Measurements from ENCODE around the gene TIMM13.

The TIMM13 gene

GRCh38 chr19:2454962-2455850, 27.8 kb upstream of the TIMM13 start:
- DNase-seq: no peak

DNA sequence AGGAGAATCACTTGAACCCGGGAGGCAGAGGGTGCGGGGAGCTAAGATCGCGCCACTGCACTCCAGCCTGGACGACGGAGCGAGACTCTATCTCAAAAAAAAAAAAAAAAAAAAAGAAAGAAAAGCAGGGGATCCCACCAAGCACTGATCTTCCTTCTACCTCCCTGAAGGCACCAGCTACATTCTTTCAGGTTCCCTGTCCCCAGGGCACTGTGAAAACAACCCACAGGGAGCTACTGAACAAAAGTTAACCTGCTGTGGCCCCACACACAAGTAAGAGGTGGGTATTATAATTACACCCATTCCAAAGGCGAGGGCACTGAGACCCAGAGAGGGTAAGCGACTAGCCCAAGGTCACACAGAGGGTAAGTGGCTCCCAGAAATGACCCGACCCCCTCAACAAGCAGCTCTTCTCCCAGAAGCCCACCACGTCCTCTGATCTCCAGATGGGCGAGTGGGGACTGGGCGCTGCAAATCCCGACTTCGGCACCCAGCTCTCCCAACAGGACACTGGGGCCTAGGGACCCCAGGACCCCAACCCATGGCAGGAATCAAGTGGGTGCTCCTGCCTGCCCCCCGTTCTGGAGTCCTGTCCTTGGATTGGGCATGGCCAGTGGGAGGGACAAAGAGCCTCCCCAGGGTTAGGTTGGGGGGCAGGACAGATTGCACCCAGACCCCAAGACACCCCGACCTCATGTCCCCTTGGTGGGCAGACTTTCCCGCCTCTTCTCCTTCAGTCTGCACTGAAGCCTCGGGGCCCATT, 27.0 kb upstream of the TIMM13 start:
- DNase-seq: no peak

DNA sequence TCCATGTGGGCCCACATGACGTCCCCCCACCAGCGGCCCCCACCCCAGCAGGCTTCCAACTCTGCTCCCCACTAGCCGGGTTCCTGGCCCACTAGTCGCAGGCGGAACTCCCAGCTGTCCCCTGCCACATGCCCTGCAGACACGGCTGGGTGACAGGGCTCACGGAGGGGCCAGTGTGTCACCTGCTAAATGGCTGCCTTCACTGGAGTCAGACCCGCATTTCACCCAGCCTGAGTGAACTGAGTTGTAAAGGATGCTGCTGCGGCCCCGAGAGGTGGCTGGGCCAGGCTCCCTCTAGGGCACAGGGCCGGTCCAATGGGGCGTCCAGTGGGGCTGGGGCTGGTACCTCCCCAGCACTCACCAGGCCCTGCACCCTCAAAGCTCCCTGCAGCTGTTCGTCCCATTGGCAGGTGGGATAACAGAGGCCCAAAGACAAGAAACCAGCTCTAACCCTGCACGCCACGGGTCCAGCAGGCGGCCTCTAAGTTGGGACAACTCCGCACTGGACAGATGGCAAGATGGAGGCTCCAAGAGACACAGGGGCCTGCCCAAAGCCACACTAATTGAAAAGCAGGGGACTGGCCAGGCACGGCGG, 26.1 kb upstream of the TIMM13 start:
- DNase-seq: no peak

- no peak for DNase-seq
These were observed 24.4 kb upstream of the TIMM13 start for GRCh38 chr19:2451741-2452140.

GRCh38 chr19:2451138-2451537, 23.8 kb upstream of the TIMM13 start:
- no peak for DNase-seq

- no peak for DNase-seq
These were observed 21.6 kb upstream of the TIMM13 start for GRCh38 chr19:2449019-2449418.

DNA sequence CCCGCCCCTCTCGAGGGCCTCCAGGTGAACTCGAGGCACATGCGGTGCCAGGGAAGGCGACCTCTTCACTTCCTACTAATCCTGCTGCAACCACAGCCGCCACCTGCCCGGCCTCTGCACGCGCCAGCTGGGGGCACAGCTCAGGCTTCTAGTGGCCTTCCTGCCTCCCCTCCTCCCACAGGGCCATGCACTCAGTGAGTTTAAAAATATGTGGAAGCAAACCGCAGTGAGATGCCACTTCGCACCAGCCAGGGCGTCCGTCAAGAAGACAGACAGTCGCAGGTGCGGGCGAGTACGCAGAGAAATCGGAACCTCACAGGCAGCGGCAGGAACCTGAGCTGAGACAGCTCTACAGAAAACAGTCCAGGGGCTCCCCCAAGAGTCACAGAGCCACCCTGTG, 19.0 kb upstream of the TIMM13 start:
- peak; percentile 41 for DNase-seq

DNA sequence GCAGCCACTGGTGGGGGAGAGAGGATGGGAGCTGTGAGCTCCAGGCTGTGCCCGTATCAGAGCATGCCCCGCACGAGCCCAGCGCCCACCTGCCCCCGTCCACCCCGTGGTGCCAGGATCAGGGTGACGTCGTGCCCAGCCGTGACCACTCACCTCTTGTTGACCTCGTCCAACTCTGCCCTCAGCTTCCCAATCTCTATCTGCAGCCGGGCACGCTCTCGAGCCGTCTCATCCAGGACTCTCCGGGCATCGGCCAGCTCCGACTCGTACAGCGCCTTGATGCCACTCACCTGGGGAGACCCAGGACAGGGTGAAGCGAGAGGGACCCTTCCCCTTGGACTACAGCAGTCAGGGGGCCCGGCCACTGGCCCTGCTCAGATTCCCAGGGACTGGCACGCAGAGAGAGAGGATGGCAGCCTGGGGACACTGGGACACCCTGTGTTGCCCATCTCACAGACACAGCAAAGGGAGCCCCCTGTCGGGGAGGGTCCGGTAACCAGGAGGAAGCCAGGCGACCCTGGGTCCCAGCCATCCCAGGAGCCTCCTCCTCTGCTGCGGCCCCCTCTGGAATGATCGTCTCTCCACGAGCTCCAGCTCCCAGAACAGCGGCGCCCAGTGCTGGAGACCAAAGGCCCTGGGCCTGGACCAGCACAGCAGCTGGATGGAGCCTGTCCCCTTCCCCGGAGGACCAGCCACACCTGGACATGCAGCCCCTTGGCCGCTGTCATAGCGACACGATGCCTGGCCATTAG, 17.0 kb upstream of the TIMM13 start:
- DNase-seq: no peak

DNA sequence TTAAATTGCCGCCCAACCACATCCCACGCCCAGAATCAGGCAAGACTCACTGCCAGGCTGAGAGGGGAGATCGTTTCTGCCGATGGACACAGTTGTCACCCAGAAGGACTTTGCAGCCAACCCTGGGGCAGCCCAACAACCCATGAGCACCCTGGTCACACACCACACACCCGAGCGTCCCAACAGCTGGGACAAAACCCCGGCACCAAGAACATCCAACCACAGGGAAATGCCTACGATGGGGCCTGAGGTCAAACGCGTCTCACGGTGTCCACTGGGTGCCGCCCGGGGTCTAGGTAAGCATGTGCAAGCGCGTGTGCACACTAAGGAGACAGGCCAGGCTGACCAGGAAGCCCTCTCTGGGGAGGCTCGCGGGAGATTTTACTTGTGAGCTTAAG, 16.4 kb upstream of the TIMM13 start:
- DNase-seq: no peak

DNA sequence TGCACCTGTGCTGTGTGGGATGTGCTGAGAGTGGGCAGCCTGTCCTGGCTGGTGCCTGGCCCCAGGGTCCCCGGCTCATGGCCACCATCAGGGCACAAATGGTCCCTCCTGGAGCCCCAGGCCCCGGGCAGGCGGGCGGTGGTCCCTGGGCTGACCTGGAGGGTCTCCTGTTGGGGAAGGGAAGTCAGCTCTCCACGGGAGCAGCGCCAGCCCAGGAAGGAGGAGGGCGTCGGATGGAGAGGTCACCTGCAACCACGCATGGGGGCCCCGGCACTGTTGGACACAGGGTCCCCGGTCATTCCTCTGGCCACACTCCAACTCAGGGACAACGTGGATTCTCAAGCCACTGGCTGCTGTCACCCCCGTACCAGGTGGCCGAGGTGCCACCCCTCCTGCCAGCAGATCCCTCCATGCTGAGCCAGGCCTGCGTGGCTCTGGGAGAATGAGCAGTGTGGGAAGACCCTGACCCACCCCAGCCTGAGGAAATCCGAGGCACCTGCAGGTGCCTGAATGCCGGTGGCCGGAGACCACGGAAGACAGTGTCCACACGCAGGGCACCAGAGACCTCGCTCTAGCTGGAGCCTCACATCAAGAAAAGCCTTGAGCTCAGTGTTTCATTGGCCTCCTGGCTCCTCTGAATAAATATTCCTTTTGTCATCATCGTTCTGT, 15.9 kb upstream of the TIMM13 start:
- DNase-seq: no peak

GRCh38 chr19:2441096-2441752, 13.8 kb upstream of the TIMM13 start:
- DNase-seq: no peak

DNA sequence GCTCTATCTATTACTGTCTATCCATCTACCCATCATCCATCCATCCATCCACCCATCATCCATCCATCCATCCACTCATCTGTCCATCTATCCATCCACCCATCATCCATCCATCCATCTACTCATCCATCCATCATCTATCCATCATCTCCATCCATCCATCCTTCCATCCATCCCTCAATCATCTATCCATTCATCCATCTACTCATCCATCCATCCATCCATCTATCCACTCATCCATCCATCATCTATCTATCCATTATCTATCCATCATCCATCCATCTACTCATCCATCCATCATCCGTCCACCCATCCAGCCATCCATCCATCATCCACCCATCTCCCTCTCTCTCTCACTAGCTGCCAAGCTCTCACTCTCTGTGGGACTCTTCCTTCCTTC, 13.1 kb upstream of the TIMM13 start:
- no peak for DNase-seq

DNA sequence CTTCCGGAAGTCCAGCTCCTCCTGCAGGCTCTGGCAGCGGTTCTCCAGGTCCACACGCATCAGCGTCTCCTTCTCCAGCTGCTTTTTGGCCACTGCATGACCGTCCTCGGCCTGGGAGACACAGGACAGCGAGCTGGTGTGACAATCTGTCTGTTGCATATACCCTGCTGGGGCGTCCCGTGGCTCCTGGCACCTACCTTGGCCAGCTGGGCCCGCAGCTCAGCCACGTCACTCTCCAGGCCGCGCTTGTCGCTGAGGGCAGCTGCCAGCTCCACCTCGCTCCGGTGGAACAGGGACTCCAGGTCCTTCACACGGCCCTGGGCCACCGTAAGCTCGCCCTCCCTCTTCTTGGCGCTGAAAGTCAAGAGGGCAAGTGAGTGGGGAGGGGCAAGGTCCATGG, 10.8 kb upstream of the TIMM13 start:
- DNase-seq: no peak

- no peak for DNase-seq
These were observed 9.5 kb upstream of the TIMM13 start for GRCh38 chr19:2436926-2437325.

GRCh38 chr19:2436384-2436783, 9.0 kb upstream of the TIMM13 start:
- no peak for DNase-seq

DNA sequence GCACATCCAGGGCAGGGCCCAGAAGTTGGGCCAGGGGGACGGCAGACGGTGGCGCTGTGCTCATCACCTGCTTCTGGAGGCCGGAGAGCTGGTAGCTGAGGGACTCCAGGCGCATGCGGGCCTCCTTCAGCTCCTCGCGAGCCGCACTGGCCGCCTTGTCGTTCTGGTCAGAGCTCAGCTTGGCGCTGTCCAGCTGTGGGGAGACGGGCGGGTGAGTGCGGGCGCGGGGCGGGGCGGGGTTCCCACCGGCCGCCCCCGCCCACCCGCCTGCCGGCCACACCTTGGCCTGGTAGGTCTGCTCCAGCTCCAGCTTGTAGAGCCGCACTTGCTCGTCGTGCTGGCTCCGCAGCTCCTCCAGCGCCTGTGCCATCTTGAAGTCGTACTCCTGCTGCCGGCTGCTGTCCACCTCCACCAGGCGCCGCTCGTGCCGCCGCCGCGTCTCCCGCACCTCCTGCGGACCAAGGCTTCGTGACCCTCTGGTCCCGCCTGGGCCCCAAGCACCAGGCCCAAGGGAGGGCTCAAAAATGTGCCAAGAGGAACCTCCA, 7.4 kb upstream of the TIMM13 start:
- no peak for DNase-seq

GRCh38 chr19:2434267-2434666, 6.9 kb upstream of the TIMM13 start:
- DNase-seq: no peak

GRCh38 chr19:2433854-2434253, 6.5 kb upstream of the TIMM13 start:
- DNase-seq: no peak

DNA sequence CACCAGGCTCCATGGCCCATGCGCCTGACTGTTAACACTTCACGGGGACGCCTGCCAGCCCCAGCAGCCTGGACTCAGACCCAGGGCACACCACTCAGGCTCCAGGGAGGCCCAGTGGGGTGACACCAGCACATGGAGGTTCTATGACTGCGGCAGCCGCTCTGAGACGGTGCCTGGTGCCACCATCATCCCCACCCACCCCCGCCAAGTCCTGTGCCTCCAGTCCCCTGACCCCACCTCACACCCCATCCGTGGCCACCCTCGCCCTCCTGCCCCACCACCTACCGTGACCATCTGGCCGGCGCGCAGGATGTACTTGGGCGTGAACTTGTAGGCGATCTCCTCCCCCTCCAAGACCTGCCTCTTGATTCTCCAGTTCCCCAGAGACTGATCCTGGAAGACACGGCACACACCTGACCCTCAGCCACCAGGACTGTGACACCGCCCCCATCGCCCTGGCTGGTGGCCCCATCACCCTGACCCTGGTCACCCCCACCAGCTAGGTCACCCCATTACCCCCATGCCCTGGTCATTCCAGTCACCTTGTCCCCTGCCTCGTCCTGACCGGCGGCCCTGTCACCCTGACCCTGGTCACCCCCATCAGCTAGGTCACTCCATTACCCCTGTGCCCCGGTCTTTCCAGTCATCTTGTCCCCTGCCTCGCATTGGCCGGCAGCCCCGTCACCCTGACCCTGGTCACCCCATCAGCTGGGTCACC, 4.9 kb upstream of the TIMM13 start:
- DNase-seq: no peak

- no peak for DNase-seq
These were observed 4.1 kb upstream of the TIMM13 start for GRCh38 chr19:2431318-2432055.
